GM11168 (cell line): Measurements from ENCODE around the gene GJD3.

Source experiments
- in situ Hi-C: fragments of 300-500 bp; cut with MboI; formaldehyde crosslinking; loops from one replicate; pipeline ENCODE4 v1.12.0; 2022; ENCODE audit warnings: low sequenced_read_pairs; ENCODE audit not compliant: unreplicated experiment

Gene GJD3

DNA sequence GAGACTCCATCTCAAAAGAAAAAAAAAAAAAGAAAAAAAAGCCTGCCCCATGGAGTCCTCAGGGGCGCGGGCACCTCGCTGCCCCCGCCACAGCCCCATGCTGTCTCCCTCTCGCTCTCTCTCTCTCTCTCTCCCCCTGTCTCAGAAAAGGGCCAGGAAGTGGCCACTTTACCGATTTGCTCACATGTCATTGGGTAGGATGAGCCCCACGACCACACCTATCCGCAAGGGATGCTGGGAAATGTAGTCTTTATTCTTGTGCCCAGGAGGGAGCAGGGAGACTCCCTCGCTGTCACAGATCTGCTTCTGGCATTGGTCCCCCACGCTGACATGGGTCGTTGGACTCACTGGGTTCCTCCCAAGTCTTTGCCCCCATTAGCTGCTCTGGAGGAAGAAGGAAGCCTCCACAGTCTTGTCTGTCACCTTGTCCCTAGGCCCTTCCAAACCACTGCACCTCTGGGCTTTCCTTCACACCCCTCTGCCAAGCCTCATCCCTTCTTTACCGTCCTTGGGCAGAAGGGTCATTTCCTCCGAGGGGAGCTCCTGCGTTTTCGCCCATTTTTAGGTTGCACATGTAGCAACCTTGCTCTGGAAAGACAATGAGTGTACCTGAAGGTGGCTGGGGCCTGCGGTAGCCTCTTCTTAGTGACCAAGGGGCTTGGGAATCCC is 6.9 kb upstream of the GJD3 start:
- in situ Hi-C loops, result no loop called here

- in situ Hi-C loops, result loop anchor here (10.0 kb wide), 1 partner anchor 165 kb away; no protein-coding TSS in a partner anchor
Observed at GRCh38 chr17:40369923-40370322, 5.4 kb upstream of the GJD3 start.

- in situ Hi-C loops, result loop anchor here (10.0 kb wide), 1 partner anchor 167 kb away; no protein-coding TSS in a partner anchor
Observed at GRCh38 chr17:40367728-40368127, 3.2 kb upstream of the GJD3 start.

DNA sequence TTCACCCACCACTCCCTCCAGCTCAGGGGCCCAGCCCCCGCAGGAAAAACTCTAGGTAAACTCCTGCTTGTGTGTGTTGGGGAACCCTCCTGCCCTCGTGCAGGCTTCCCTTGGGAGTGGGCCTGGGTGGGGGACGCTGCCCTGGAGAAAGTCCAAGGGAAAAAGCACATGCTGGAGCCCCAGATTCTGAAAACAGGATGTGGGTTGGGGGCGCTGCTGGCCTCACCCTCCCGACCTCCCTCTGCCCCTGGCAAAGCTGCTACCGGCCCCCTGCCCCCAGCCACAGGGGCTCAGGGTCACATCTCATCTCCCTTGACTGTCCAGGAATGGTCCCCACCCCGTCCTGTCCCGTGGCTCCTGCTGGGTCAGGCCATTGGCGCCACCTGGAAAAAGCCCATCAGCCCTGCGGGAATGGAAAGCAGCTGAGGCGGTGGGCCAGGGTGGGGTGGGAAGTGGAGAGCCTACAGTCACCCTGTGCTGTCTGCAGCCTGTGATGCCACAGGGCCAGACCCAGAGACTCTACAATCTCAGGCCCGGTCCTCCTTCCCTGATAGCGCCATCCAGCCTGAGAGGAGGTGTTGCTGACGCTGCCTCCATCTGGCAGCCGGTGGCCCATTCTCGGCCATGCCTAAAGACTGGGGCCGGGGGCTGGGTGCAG is 2.5 kb upstream of the GJD3 start:
- in situ Hi-C loops, result loop anchor here (10.0 kb wide), 1 partner anchor 168 kb away; no protein-coding TSS in a partner anchor

DNA sequence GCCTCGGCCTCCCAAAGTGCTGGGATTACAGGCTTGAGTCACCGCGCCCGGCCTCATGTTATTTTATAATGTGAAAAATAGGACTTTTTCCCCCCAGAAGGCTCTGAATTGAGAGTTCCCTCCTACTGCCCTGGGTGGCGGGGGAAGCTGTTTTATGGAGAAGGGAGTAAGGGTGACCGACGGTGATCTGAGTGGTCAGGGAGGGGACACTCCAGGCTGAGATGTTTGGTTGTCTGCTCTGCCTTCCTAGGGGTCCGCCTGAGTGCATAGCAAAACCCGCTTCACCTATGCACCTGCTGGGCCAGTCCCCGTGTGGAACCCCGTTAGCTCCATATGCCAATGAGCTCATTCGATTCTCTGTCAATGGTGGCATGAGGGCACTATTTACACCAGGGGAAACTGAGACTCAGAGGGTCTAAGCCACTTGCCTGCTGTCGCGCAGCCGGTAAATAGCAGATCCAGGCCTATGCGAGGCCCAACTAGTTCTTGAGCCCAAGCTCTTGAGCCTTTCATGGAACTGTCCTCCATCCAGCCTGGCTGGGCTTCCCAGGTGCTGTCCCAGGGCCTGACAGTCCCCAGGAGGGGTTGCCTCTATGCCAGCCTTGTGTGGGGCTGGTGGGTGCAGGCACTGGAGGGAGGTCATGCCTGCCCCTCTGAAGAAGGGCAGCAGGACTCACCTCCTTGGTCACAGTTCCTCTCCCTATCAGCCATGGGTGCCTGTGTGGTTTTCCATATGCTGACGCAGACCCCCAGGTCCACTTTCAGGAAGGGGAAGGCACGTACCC is 1.7 kb upstream of the GJD3 start:
- in situ Hi-C loops, result loop anchor here (10.0 kb wide), 1 partner anchor 169 kb away; no protein-coding TSS in a partner anchor

- in situ Hi-C loops, result loop anchor here (10.0 kb wide), 1 partner anchor 170 kb away; no protein-coding TSS in a partner anchor
Observed at GRCh38 chr17:40364906-40365305, 369 bp upstream of the GJD3 start.

- in situ Hi-C loops, result loop anchor here (10.0 kb wide), 1 partner anchor 172 kb away; no protein-coding TSS in a partner anchor
Observed at GRCh38 chr17:40363111-40363827, 1.3 kb downstream of the GJD3 start.

- in situ Hi-C loops, result loop anchor here (10.0 kb wide), 1 partner anchor 172 kb away; no protein-coding TSS in a partner anchor
Observed at GRCh38 chr17:40362696-40363110, 1.8 kb downstream of the GJD3 start.

- in situ Hi-C loops, result loop anchor here (10.0 kb wide), 1 partner anchor 173 kb away; no protein-coding TSS in a partner anchor
Observed at GRCh38 chr17:40361925-40362695, 2.4 kb downstream of the GJD3 start.

DNA sequence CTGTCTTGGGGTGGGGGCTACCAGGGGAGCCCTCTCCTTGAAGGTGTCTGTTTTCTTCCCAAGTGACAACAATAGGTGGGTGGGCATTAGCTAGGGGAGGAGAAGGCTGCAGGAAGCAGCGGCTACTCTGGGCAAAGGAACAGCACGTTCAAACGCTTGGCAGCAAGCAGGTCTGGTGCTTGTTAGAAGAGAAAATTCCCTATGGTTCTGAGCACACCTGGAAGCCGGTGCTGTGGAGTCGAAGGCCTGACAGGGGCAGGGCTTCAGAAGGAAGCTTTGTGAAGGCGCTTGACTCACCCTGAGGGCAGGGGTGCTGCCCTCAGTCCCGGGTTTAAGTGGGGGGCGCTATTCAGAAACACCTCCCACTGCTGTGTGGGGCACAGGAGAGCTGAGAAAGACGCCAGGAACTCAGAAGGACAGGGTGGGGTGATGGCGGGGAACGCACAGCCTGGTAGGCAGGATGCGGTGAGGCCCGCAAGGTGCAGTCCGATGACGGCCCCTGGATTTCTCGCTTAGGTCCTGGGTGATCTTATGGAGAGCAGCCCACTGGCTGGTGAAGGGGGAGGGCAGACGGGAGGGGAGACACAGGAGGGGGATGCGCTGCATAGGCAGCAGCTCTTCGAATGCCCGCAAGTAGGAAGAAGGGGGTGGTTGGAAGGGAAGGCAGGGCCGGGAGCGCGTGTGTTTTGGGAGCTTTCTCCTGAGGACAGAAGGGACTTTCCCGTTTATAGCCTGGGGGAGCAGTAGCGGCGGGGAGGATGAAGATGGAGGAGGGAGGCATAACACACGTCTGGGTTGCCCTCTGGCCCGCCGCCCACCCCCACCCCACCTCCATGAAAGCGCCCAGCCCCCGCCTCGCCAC is 3.2 kb downstream of the GJD3 start:
- in situ Hi-C loops, result loop anchor here (10.0 kb wide), 1 partner anchor 174 kb away; no protein-coding TSS in a partner anchor

DNA sequence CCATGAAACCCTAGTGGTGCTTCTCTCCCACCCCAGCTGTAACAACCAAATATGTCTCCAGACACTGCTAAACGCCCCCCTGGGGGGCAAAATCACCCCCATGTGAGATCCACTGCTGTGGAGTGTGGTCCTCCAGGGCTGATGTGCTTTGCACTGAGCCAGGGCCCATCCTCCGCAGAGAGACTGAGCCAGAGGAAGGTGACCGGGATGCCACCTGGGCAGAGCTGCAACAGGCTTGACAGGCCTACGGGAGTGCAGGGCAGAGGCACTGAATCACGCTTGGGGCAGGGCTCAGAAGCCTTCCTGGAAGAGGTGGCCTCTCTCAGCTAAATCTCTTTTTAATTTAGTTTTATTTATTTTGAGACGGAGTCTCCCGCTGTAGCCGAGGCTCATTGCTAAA is 4.4 kb downstream of the GJD3 start:
- in situ Hi-C loops, result loop anchor here (10.0 kb wide), 1 partner anchor 175 kb away; no protein-coding TSS in a partner anchor

- in situ Hi-C loops, result loop anchor here (10.0 kb wide), 1 partner anchor 54 kb away; the partner anchor contains the start of gene RARA
Observed at GRCh38 chr17:40358323-40359038, 6.1 kb downstream of the GJD3 start.

GRCh38 chr17:40356990-40357881 is 7.3 kb downstream of the GJD3 start:
- in situ Hi-C loops, result loop anchor here (10.0 kb wide), 1 partner anchor 52 kb away; the partner anchor contains the start of gene RARA

DNA sequence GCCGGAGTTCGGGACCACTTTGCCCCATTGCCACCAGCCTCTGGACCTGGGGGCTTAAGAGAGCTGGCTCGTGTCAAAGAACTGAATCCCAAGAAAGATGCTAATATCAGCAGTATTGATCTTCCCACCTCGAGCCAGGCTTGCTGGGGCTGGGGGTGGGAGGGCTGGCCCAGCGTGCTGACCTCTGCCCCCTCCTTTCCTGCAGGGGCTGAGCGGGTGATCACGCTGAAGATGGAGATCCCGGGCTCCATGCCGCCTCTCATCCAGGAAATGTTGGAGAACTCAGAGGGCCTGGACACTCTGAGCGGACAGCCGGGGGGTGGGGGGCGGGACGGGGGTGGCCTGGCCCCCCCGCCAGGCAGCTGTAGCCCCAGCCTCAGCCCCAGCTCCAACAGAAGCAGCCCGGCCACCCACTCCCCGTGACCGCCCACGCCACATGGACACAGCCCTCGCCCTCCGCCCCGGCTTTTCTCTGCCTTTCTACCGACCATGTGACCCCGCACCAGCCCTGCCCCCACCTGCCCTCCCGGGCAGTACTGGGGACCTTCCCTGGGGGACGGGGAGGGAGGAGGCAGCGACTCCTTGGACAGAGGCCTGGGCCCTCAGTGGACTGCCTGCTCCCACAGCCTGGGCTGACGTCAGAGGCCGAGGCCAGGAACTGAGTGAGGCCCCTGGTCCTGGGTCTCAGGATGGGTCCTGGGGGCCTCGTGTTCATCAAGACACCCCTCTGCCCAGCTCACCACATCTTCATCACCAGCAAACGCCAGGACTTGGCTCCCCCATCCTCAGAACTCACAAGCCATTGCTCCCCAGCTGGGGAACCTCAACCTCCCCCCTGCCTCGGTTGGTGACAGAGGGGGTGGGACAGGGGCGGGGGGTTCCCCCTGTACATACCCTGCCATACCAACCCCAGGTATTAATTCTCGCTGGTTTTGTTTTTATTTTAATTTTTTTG is 8.5 kb downstream of the GJD3 start:
- in situ Hi-C loops, result loop anchor here (10.0 kb wide), 1 partner anchor 51 kb away; the partner anchor contains the start of gene RARA

DNA sequence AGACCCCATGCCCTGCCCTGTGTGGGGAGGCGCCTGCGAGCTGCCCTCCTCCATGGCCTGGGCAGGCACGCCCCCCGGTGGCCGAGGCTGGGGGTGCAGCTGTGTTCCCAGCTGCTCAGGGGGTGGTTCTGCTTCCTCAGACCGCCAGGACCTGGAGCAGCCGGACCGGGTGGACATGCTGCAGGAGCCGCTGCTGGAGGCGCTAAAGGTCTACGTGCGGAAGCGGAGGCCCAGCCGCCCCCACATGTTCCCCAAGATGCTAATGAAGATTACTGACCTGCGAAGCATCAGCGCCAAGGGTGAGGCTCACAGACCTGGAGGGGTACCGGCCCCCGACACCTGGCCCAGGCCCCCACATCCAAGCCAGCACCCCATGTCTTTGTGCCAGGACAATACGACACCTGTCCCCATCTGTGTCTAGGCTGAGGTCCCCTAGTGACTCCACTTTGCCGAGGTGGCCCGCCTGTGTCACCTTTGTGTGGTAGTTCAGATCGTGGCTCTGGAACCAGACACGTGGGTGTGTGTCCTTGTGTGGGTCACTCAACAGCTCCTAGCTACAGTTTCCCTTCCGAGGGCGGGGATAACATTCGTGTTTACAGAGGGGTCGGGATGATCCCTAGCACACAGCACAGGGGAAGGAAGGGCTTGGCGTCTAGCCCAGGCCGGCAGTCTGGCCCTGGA is 9.3 kb downstream of the GJD3 start:
- in situ Hi-C loops, result loop anchor here (10.0 kb wide), 1 partner anchor 50 kb away; the partner anchor contains the start of gene RARA
